Activated CD4-positive, CD25-positive, alpha-beta regulatory T cell treated with anti-CD3 and anti-CD28 coated beads, Interleukin-2, amount 50 U/mL, for 24 hours (primary cell): ENCODE measurements around the gene MEIKIN.

Experiments used
- ATAC-seq, 2 donors: fragments of 150-1000 bp; cut with Tn5 transposase; one replicate each; pipeline ENCODE4 v1.10.0; 2021; ENCODE audit warnings: mild to moderate bottlenecking in 1 of 2, moderate library complexity in 1 of 2

MEIKIN gene

DNA sequence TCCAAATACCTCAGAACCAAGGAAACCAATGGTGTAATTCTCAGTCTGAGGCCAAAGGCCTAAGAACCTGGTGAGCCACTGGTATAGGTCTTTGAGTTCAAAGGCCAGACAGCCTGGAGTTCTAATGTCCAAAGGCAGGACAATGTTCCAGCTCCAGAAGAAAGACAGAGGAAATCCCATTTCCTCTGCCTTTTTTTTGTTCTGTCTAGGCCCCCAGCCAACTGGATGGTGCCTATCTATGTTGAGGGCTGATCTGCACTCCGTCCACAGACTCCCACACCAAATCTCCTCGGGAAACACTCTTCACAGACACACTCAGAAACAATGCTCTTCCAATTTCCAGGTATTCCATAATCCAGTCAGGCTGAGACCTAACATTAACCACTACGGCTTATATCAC, 178.8 kb downstream of the MEIKIN start:
- no peak for ATAC-seq

DNA sequence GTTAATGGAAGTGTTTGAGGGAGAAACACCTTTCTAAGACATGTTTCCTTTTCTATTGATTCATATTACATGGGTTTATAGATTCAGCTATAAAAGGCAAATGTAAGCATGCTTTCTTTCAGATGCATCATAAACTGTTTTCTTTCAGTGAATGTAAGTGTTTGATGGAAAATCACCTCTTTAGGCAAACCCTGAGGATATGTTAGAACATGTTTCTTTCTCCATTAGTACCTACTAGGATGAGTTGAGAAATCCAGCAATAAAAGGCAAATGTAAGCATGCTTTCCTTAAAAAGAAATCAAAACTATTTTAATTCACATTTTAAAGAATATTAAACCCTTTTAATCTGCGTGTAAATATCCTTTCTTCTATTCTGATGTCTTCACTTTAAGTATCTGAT, 180.2 kb downstream of the MEIKIN start:
- ATAC-seq, result no peak

DNA sequence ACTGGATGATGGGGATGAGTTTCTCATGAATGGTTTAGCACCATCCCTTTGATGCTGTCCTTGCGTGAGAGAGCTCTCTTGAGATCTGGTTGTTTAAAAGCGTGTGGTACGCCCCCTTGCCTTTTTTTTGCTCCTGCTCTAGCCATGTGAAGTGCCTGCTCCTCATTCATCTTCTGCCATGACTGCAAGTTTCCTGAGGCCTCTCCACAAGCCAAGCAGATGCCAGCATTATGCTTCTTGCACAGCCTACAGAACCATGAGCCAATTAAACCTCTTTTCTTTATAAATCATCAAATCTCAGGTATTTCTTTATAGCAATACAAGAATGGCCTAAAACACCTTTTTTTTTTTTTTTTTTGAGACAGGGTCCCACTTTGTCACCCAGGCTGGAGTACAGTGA, 181.5 kb downstream of the MEIKIN start:
- no peak for ATAC-seq

DNA sequence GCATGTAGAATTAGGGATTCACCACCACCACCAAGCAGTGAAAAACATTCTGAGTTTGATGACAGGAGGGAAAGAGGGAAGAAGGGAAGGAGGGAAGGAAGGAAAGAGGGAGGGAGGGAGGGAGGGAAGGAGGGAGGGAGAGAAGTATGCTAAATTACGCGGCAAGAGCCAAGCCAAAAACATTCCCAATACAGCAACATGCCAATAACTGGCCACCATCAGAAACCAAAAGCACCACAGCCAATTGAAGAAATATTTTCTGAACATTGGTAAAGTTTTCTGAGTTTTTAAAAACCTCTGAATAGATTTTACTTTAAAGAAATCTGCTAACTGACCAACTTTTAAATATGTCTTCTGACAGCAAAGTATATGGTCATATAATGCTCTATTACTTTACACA, 184.7 kb downstream of the MEIKIN start:
- ATAC-seq, result no peak

DNA sequence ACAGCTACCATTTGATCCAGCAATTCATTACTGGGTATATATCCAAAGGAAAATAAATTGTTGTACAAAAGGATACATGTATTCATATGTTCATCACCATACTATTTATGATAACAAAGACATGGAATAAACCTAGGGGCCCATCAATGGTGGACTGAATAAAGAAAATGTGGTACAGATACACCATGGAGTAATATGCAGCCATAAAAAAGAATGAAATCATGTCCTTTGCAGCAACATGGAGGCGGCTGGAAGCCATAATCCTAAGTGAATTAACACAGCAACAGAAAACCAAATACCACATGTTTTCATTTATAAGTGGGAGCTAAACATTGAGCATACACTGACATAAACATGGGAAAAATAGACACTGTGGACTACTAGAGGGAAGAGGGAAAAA, 185.8 kb downstream of the MEIKIN start:
- ATAC-seq, result no peak

DNA sequence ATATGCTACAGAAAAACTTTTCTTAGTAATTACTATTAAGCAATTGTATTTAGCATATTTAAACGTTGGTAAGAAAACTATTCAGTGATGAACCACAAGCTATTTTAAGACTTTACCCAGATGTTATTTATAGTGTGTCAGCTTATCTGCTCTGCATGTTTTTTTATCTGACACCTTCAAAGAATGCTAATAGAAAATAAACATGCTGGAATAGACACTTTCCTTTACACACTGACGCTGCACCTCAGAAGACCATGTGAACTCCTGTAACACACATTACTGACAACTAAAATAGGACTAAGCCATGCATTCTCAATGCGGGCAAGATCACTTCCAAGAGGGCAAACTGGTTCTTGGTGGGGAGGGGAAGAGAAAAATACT, 187.0 kb downstream of the MEIKIN start:
- ATAC-seq, result no peak

DNA sequence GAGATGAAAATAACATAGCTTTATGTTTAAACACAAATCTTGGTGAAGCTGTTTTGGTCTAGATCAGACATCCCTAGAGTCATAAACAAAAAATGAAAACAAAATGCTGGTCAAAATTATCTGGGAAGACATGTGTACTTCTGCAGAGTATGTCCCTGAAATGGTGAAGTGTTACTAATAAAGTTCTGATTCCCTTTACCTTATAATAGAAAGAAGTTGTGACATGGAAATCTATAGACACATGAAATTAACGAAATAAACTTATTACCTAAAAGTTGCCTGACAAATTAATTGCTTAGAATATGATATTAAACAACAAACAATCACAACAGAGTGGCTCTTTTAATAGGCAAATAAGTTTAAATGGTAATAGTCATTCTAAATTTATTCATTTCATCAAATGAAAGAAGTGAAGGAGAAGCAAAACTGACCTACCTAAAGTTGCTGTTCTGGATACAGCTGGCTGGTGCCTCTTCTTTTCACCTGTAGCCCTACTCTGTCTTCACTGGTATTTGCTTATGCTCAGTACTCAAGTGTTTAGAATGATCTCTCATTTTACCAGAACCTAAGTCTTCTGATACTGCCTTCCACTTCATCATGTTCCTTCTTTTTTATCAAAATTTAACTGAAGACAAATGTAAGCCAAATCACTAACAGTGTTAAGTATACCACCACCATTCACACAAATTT, 187.5 kb downstream of the MEIKIN start:
- no peak for ATAC-seq
